Fibroblast of skin of left quadriceps (primary cell): Measurements from ENCODE around the gene BICRA.
A peak's percentile ranks its signal among the peaks of the same experiment; 100 is the strongest.
"Not testable (repeated sequence)": the region's sequence is repeated elsewhere in the genome, so short reads cannot be mapped to it uniquely, and the experiment has no call there.

Experiments used
- DNase-seq, 2 experiments: peaks; one replicate each; pipeline ENCODE4 v3.0.0-alpha.2; 2013; ENCODE audit warnings: low read depth in 2 of 2

Gene BICRA

DNA sequence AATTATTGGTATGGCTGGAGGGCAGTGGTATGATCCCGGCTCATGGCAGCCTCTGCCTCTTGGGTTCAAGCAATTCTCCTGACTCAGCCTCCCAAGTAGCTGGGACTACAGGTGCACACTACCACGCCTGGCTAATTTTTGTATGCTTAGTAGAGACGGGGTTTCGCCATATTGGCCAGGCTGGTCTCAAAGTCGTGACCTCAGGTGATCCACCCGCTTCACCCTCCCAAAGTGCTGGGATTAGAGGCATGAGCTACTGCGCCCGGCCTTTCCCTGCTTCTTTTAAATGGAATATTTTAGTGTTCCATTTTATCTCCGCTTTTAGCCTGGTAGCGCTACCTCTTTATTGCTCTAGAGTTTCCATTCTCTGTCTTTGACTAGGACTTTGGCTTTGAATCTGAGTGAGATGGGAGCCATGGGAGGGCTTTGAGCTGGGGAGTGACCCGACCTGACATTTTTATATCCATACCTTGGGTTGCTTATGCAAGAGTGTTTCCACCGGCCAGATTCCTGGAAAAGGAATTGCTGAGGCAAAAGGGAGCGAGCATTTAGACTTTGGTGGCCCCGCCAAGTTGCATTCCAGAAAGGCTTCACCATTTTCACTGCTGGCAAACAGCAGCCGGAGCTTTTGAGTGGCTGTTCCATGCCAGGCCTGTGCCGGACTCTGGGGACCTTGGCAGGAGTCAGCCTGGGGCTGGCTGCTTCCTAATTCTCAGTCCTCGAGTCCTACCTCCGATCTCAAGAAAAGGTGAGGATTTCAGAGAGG is 22.9 kb downstream of the BICRA start:
- no peak for DNase-seq

DNA sequence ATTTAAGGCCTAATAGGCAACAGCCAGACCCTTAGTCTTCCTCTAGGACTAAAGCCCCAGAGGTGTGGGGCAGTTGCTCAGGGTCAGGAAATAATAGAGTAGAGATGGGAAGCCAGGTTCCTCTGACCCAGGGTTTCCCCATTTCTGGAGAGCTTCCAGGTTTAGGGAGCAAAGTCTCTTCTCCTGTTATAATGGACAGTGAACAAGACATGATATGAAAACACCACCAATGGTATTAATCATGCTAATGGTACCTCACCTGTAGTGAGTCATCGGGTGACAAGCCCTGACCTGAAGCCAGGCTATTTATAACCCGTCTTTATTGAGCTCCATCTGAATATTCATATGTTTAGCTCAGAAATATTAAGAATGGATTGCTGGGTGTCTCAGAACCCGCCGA is 24.6 kb downstream of the BICRA start:
- no peak for DNase-seq

- DNase-seq = no peak
Measured at GRCh38 chr19:47633996-47634395, 25.1 kb downstream of the BICRA start.

- not testable (repeated sequence) for DNase-seq
Measured at GRCh38 chr19:47635152-47635754, 26.3 kb downstream of the BICRA start.

- peak; percentile 56 to 60 for DNase-seq
Measured at GRCh38 chr19:47637550-47637949, 28.6 kb downstream of the BICRA start.

DNA sequence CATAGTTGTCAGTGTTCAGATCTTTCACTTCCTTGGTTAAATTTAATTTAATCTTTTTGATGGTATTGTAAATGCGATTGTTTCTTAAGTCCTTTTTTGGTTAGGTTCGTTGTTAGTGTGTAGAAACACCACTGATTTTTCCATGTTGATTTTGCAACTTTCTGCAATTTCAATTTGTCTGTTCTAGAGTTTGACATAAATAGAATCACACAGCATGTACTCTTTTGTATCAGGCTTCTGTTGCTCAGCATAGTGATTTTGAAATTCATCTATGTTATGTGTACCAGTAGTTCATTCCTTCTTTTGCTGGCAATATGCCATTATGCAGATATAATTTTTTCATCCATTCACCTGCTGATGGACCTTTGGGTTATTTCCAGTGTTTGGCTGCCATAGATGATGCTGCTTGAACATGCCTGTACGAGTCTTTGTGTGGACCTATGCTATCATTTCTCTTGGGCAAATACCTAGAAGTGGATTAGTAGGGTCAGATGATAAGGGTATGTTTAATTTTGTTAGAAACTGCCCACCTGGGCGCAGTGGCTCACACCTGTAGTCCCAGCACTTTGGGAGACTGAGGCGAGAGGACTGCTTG is 33.1 kb downstream of the BICRA start:
- DNase-seq = no peak

DNA sequence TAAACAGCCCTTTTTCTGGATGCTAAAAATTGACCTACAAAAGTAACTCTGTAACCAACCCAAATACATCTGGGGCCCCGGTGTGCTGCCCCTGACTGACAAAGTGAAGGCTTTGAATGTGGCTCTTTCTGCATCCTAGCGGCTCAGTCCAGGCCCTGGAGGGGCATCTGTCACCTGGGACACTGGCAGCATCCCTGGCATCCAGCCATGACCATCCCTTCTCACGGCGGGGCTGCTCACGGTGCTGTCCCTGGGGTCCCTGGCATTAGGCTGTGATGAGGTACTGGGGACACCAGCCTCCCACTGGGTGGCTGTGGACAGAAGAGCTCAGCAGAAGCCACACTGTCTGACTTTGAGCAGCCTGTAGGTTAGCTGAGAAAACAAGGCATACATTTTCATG is 34.3 kb downstream of the BICRA start:
- no peak for DNase-seq

GRCh38 chr19:47644199-47644598 is 35.3 kb downstream of the BICRA start:
- no peak for DNase-seq

- DNase-seq = no peak
Measured at GRCh38 chr19:47644743-47645482, 36.0 kb downstream of the BICRA start.

DNA sequence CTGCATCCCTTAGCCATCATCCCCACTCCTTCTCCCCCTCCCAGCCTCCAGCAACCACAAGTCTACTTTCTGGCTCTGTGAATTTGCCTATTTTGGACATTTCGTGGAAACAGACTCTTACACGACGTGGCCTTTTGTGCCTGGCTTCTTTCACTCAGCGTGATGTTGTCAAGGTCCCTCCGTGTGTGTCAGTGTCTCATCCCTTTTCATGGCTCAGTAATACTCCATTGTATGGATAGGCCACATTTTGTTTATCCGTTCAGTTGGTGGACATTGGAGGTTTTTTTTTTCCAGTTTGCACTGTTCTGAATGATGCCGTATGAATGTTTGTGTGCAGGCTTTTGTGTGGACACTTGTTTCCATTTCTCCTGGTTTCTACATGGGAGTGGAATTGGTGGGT is 38.0 kb downstream of the BICRA start:
- DNase-seq = no peak

DNA sequence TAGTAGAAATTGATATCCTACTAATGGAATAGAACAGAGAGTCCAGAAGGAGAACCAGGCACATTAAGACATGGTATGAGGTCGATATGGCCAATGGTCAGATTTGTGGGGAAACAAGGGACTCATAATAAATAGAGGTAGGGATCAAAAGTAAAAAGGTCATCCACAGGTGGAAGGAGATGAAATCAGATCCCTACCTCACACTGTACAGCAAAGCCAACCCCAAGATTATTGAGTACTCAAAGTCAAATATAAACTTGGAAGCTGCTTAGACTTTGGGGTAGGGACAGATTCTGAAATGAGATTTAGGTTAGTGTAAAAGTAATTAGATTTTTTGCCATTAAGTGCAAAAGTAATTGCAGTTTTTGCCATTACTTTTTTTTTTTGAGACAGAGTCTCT is 40.7 kb downstream of the BICRA start:
- DNase-seq = no peak

DNA sequence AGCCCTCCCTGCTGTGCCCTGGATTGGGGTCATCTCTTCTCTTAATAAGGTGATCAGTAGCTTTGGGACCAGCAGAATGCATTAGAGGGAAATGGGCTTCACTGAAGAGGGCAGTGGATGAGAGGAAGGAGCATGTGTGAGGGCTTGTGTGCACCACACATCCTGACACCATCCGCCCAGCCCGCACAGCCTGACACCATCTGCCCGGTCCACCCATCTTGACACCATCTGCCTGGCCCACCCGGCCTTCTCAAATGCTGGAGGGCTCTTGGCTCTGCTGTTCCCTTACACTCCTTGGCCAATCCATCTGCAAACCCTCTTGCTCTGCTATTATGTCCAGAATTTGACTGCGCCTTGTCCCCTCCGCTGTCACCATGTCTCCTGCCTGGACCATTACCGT is 41.8 kb downstream of the BICRA start:
- DNase-seq = no peak

DNA sequence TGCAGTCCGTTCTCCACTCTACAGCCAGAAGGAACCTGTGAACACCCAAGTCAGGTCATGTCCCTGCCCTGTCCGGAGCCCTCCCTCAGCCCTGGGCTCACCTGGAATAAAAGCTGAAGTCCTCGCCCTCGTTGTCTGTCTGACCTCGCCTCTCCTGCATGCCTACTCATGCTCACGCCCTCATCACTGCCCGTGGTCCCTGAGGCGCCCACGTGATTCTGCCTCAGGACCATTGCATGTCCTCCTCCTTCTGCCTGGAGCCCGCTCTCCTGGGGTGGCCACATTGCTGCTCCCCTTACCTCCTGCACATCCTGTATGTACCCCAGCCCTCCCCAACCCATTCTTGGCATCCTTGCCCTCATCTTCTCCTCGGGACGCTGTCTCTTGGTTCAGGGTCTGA is 42.2 kb downstream of the BICRA start:
- DNase-seq = no peak

DNA sequence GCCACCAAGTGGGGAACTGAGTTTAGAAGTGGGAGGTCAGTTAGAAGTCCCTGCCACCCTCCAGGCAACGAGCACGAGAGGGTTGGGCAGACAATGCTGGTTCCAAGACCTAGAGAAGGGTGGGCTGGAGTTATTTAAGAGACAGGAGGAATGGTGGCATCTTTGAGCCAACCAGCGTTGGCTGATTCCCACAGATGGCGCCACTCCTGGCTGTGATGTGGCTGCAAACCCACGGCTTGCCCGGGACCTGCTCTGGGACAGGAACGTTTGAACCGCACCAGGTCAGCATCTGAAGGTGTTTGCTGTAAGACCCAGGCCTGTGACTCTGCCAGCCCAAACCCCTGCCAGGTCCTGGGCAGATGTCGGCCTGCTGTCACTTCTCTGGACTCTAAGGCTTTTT is 42.8 kb downstream of the BICRA start:
- no peak for DNase-seq

DNA sequence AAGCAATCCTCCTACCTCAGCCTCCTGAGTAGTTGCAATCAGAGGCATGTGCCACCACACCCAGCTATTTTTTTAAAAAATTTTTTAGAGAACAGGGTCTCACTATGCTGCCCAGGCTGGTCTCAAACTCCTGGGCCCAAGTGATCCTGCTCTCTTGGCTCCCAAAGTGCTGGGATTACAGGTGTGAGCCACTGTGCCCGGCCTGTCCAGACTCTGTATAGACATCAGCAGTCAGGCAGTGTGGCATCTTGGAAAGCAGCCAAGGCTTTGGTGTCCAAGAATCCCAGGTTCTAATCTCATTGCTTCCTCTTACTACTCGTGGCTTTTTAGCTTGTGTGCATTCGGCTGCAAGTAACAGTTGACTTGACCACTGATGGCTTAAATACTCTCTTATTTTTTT is 43.4 kb downstream of the BICRA start:
- no peak for DNase-seq

DNA sequence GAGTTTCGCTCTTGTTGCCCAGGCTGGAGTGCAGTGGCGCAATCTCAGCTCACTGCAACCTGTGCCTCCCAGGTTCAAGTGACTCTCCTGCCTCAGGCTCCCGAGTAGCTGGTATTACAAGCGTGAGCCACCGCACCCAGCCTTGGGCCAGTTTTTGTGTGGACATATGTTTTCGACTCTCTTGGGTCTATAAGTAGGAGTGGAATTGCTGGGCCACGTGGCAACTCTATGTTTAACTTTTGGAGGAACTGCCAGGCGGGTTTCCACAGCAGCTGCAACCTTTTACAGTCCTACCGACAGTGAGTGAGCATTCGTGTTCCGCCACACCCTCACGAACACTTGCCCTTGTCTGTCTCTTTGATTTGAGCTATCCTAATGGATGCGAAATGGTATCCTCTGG is 44.9 kb downstream of the BICRA start:
- no peak for DNase-seq

DNA sequence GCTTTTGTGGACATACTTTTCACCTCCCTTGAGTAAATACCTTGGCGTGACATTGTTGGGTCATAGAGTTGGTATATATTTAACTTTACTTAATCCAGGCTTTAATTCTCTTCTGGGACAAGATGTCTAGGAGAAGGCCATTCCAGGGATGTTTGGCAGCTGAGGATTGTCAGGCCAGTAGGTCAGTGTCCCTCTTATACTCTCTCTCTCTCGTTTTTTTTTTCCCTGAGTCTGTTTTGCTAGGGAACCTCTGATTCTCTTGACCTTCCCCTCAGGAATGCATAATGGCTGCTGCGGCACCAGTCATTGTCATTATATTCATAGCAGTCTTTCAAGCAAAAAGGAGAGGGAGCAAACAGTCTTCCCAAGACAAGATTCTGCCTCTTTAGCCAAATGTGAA is 48.8 kb downstream of the BICRA start:
- DNase-seq = no peak

- DNase-seq = no peak
Measured at GRCh38 chr19:47658431-47659348, 49.8 kb downstream of the BICRA start.

DNA sequence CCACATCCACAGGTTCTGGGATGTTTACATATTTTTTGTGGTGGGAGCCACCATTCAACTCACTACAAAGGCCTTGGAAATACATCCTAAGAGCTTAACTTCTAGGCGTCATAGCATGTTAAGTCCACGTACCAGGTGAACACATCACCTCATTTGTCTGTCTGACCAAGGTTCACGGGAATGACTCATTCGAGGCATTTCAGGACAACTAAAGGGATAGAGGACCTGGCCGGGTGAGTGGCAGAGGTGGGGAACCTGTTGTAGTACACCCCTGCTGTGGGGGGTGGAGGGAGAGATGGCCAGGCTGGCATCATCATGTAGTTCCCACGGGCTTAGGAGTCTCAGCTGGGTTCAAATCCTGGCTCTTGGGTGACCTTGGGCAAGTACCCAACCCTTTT is 51.5 kb downstream of the BICRA start:
- no peak for DNase-seq

DNA sequence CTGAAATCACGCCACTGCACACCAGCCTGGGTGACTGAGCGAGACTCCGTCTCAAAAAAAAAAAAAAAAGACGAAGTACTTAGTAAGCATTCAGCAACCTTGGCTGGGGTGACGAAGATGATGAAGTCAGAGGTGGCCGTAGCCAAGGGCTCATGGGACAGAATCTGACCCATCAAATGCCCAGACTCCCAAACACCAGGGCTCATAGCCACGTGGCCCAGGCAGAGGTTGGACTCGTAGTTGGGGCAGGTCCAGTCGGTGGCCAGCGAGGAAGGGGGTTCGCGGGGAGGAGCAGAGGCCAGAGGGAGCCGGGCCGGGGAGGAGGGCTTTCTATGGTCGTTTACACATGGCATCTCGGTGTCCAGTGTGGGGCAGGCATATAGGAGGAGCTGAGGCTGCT is 52.2 kb downstream of the BICRA start:
- DNase-seq = no peak

DNA sequence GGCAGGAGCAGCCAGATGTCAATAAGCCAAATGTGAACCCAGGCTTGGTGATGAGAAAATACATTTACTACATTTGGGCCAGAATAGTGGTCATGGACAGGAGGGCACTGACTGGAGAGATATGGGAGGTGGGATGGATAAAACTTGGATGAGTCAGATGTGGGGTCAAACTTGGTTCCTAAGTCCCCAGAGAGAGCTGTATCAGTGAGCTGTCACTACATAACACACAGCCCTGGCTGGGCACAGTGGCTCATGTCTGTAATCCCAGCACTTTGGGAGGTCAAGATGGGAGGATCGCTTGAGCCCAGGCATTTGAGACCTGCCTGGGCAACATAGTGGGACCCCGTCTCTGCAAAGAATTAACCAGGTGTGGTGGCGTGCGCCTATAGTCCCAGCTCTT is 52.7 kb downstream of the BICRA start:
- DNase-seq = no peak
